H9 (cell line): ENCODE measurements around the gene EEF2K. TPM values are rescaled to one million over a fixed set of nuclear protein-coding genes. Genes with fewer than 3 reads are reported as not detected.

Source experiments
- DNase-seq: peaks from one replicate; pipeline ENCODE4 v3.0.0-alpha.2; 2017
- H2AFZ ChIP-seq: one replicate; pipeline ENCODE4 v1.6.1; 2013; ENCODE audit warnings: mild to moderate bottlenecking, low read length, control low read depth, moderate library complexity
- H2AK5ac ChIP-seq: 2 replicates; pipeline ENCODE4 v1.6.1; 2013; ENCODE audit warnings: low read length, control low read depth, mixed read lengths; ENCODE audit not compliant: insufficient read length
- H2BK120ac ChIP-seq: one replicate; pipeline ENCODE4 v1.6.1; 2013; ENCODE audit warnings: low read depth, mild to moderate bottlenecking, low read length, control low read depth, inconsistent platforms; ENCODE audit not compliant: poor library complexity, severe bottlenecking
- H2BK12ac ChIP-seq: 2 replicates; pipeline ENCODE4 v1.6.1; 2013; ENCODE audit warnings: low read length, control low read depth, mixed read lengths, low read depth; ENCODE audit not compliant: insufficient read length
- H2BK15ac ChIP-seq: 2 replicates; pipeline ENCODE4 v1.6.1; 2013; ENCODE audit warnings: low read depth, low read length, control low read depth
- H2BK20ac ChIP-seq: one replicate; pipeline ENCODE4 v1.6.1; 2013; ENCODE audit warnings: low read depth, mild to moderate bottlenecking, low read length, control low read depth, inconsistent platforms; ENCODE audit not compliant: poor library complexity, severe bottlenecking
- H2BK5ac ChIP-seq: 2 replicates; pipeline ENCODE4 v1.6.1; 2013; ENCODE audit warnings: low read length, control low read depth, mixed read lengths; ENCODE audit not compliant: insufficient read length
- H3K14ac ChIP-seq: 2 replicates; pipeline ENCODE4 v1.6.1; 2013; ENCODE audit warnings: low read length, control low read depth; ENCODE audit not compliant: insufficient read depth
- H3K18ac ChIP-seq: 2 replicates; pipeline ENCODE4 v1.6.1; 2013; ENCODE audit warnings: low read depth, mild to moderate bottlenecking, mixed read lengths, low read length, control low read depth; ENCODE audit not compliant: insufficient read length
- H3K23ac ChIP-seq: 2 replicates; pipeline ENCODE4 v1.6.1; 2013; ENCODE audit warnings: low read length, control low read depth, mixed read lengths, low read depth; ENCODE audit not compliant: insufficient read length
- H3K23me2 ChIP-seq: 2 replicates; pipeline ENCODE4 v1.6.1; 2013; ENCODE audit warnings: low read depth, mild to moderate bottlenecking, mixed read lengths, low read length, control low read depth; ENCODE audit not compliant: insufficient read length, poor library complexity, severe bottlenecking
- H3K27ac ChIP-seq: 2 replicates; pipeline ENCODE4 v1.5.1; 2013; ENCODE audit warnings: low read length, control low read depth, mixed read lengths, low read depth; ENCODE audit not compliant: insufficient read length
- H3K27me3 ChIP-seq: 2 replicates; pipeline ENCODE4 v1.6.1; 2013; ENCODE audit warnings: low read length, control low read depth, inconsistent platforms; ENCODE audit not compliant: insufficient read depth
- H3K4ac ChIP-seq: 2 replicates; pipeline ENCODE4 v1.6.1; 2013; ENCODE audit warnings: low read depth, mild to moderate bottlenecking, control low read depth, inconsistent platforms, low read length, moderate library complexity
- H3K4me1 ChIP-seq: 2 replicates; pipeline ENCODE4 v1.6.1; 2013; ENCODE audit warnings: low read length, control low read depth, inconsistent platforms; ENCODE audit not compliant: insufficient read depth
- H3K4me2 ChIP-seq: 2 replicates; pipeline ENCODE4 v1.6.1; 2013; ENCODE audit warnings: low read length, control low read depth, mixed read lengths; ENCODE audit not compliant: insufficient read length, insufficient read depth
- H3K56ac ChIP-seq: 2 replicates; pipeline ENCODE4 v1.6.1; 2013; ENCODE audit warnings: low read depth, mild to moderate bottlenecking, mixed read lengths, low read length, control low read depth; ENCODE audit not compliant: insufficient read length
- H3K79me1 ChIP-seq: 2 replicates; pipeline ENCODE4 v1.6.1; 2013; ENCODE audit warnings: low read depth, mild to moderate bottlenecking, moderate library complexity, low read length, control low read depth, inconsistent platforms; ENCODE audit not compliant: insufficient read depth, poor library complexity, severe bottlenecking
- H3K79me2 ChIP-seq: 2 replicates; pipeline ENCODE4 v1.6.1; 2013; ENCODE audit warnings: low read length, control low read depth, inconsistent platforms; ENCODE audit not compliant: insufficient read depth
- H3K9ac ChIP-seq: 2 replicates; pipeline ENCODE4 v1.6.1; 2013; ENCODE audit warnings: low read length, control low read depth, mixed read lengths; ENCODE audit not compliant: insufficient read length; ENCODE audit errors: extremely low read depth
- H3K9me3 ChIP-seq: one replicate; pipeline ENCODE4 v1.6.1; 2013; ENCODE audit warnings: low read depth, low read length, inconsistent platforms; ENCODE audit not compliant: control insufficient read depth
- H3T11ph ChIP-seq: one replicate; pipeline ENCODE4 v1.6.1; 2013; ENCODE audit warnings: mild to moderate bottlenecking, low read length, control low read depth, inconsistent platforms
- H4K20me1 ChIP-seq: one replicate; pipeline ENCODE4 v1.6.1; 2013; ENCODE audit not compliant: control insufficient read depth, insufficient read length, insufficient read depth
- H4K5ac ChIP-seq: 2 replicates; pipeline ENCODE4 v1.6.1; 2013; ENCODE audit warnings: low read depth, mild to moderate bottlenecking, mixed read lengths, low read length, control low read depth; ENCODE audit not compliant: insufficient read length
- H4K8ac ChIP-seq: replicated peaks from 2 replicates; pipeline ENCODE4 v1.6.1; 2013; ENCODE audit warnings: low read length, control low read depth, mixed read lengths, low read depth; ENCODE audit not compliant: insufficient read length
- H4K91ac ChIP-seq: 2 replicates; pipeline ENCODE4 v1.6.1; 2013; ENCODE audit warnings: low read depth, mild to moderate bottlenecking, moderate library complexity, mixed read lengths, low read length, control low read depth; ENCODE audit not compliant: insufficient read length
- H3K27ac Mint-ChIP-seq, 3 experiments: 2 replicates in 2 of 3; 3 replicates in 1 of 3; pipeline ENCODE4 v1.8.0; 2020 to 2021; ENCODE audit warnings: mixed read lengths in 3 of 3, mild to moderate bottlenecking in 1 of 3, moderate library complexity in 1 of 3
- H3K27me3 Mint-ChIP-seq: 2 replicates; pipeline ENCODE4 v1.8.0; 2021; ENCODE audit warnings: low read depth, mild to moderate bottlenecking, moderate library complexity, mixed read lengths
- H3K36me3 Mint-ChIP-seq, 3 experiments: 2 replicates in 2 of 3; 3 replicates in 1 of 3; pipeline ENCODE4 v1.8.0; 2020 to 2021; ENCODE audit warnings: low read depth in 3 of 3, mixed read lengths in 3 of 3; ENCODE audit not compliant: insufficient read depth in 1 of 3
- H3K4me1 Mint-ChIP-seq, 2 experiments: 2 replicates each; pipeline ENCODE4 v1.8.0; 2020; ENCODE audit warnings: mixed read lengths in 2 of 2
- H3K4me3 Mint-ChIP-seq, 2 experiments: 2 replicates in 1 of 2; 3 replicates in 1 of 2; pipeline ENCODE4 v1.8.0; 2020 to 2021; ENCODE audit warnings: mild to moderate bottlenecking in 2 of 2, mixed read lengths in 2 of 2, moderate library complexity in 1 of 2
- H3K9me3 Mint-ChIP-seq, 2 experiments: 2 replicates in 1 of 2; 3 replicates in 1 of 2; pipeline ENCODE4 v1.8.0; 2020; ENCODE audit warnings: mild to moderate bottlenecking in 2 of 2, mixed read lengths in 2 of 2, moderate library complexity in 1 of 2
- WGBS: extraction: QIAGEN DNeasy Blood & Tissue Kit; methylation state at CpG from one replicate; pipeline ENCODE4 v1.1.7; 2013; ENCODE audit warnings: missing lambda C conversion rate, low lambda C conversion rate, mixed read lengths; ENCODE audit not compliant: insufficient read length; ENCODE audit errors: extremely low coverage; 5-methylcytosine and 5-hydroxymethylcytosine counted together
- total RNA-seq: library from RNA; stranded (reverse); gene quantifications from 2 replicates; pipeline ENCODE4 v1.2.1, GENCODE V29; 2021
- TF ChIP-seq, protein P1 (sequence below): fragments of 200-600 bp; sonication (generic); conservative IDR thresholded peaks from 3 replicates; pipeline ENCODE4 v1.8.0; 2021; ENCODE audit warnings: antibody characterized with exemption, mild to moderate bottlenecking

The EEF2K gene
- total RNA-seq, 1 experiment from 2014 or later: 20.7 TPM

DNA sequence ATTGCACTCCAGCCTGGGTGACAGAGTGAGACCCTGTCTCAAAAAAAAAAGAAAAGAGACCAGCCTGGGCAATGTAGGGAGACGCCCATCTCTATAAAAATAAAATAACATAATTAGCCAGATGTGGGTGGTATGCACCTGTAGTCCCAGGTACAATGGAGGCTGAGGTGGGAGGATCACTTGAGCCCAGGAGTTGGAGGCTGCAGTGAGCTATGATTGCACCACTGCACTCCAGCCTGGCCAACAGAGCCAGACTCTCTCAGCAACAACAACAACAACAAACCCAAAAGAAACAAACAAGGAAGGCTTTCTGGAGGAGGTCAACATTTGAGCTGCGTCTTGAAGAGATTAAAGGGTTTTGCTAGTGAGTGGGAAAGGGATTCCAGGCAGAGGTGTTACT lies 8.3 kb downstream of the EEF2K start:
- H3K4me2 ChIP-seq: no peak overlapping the region
- H3K79me1 ChIP-seq: no peaks in the 10 kb centered on the region
- no CpG with 5 or more reads among the region's 2 CpGs for WGBS
- H4K91ac ChIP-seq: no peak overlapping the region
- Mint-ChIP-seq H3K27me3 (no peaks in the 10 kb centered on the region; the same call in 1 of the 2 replicates), H3K4me1 (peaks cover 11 to 13% of the 10 kb centered on the region in 2 experiments), H3K9me3 (peaks cover 0 to 6% of the 10 kb centered on the region in 2 experiments; a peak in 3 of 5 replicates), H3K27ac (no peak overlapping the region; a peak in 2 of 7 replicates), H3K4me3 (no peak overlapping the region), H3K36me3 (peaks cover 10 to 43% (median 27%) of the 10 kb centered on the region in 3 experiments; a peak in 6 of 7 replicates)
- no peak for DNase-seq
- H3K79me2 ChIP-seq: peaks cover 2% of the 10 kb centered on the region; the same call in 1 of the 2 replicates
- no peak overlapping the region for H3K27ac ChIP-seq
- TF ChIP-seq, protein P1, sequence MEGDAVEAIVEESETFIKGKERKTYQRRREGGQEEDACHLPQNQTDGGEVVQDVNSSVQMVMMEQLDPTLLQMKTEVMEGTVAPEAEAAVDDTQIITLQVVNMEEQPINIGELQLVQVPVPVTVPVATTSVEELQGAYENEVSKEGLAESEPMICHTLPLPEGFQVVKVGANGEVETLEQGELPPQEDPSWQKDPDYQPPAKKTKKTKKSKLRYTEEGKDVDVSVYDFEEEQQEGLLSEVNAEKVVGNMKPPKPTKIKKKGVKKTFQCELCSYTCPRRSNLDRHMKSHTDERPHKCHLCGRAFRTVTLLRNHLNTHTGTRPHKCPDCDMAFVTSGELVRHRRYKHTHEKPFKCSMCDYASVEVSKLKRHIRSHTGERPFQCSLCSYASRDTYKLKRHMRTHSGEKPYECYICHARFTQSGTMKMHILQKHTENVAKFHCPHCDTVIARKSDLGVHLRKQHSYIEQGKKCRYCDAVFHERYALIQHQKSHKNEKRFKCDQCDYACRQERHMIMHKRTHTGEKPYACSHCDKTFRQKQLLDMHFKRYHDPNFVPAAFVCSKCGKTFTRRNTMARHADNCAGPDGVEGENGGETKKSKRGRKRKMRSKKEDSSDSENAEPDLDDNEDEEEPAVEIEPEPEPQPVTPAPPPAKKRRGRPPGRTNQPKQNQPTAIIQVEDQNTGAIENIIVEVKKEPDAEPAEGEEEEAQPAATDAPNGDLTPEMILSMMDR: no peak
- H3K56ac ChIP-seq: no peak overlapping the region
- H3K23ac ChIP-seq: no peak overlapping the region
- H2BK120ac ChIP-seq: no peak overlapping the region
- H2BK5ac ChIP-seq: no peak overlapping the region
- H4K20me1 ChIP-seq: no peaks in the 10 kb centered on the region
- H2AFZ ChIP-seq: no peak overlapping the region
- H3K9ac ChIP-seq: no peak overlapping the region
- H2BK15ac ChIP-seq: no peak overlapping the region
- no peaks in the 10 kb centered on the region; the same call in 1 of the 2 replicates for H3K4me1 ChIP-seq
- H3K18ac ChIP-seq: no peak overlapping the region
- no peaks in the 10 kb centered on the region for H3K27me3 ChIP-seq
- no peaks in the 10 kb centered on the region for H3K23me2 ChIP-seq
- no peak overlapping the region for H3K4ac ChIP-seq
- H4K8ac ChIP-seq: no peak overlapping the region
- H2BK20ac ChIP-seq: no peak overlapping the region
- H3K9me3 ChIP-seq: no peaks in the 10 kb centered on the region
- H3T11ph ChIP-seq: no peak overlapping the region
- H4K5ac ChIP-seq: no peak overlapping the region
- no peak overlapping the region for H2BK12ac ChIP-seq
- H3K14ac ChIP-seq: no peak overlapping the region
- H2AK5ac ChIP-seq: no peak overlapping the region
